DOHH2 (cell line): ENCODE results near the gene METTL24.
"Not testable (repeated sequence)": the region's sequence is repeated elsewhere in the genome, so short reads cannot be mapped to it uniquely, and the experiment has no call there.

Experiments used
- H3F3A ChIP-seq: fragments of 200-600 bp; sonication (generic), shearing (Covaris generic); 2 replicates; pipeline ENCODE4 v1.6.0; 2016; ENCODE audit warnings: antibody characterized with exemption, mild to moderate bottlenecking; ENCODE audit not compliant: control insufficient read depth, insufficient read depth
- H3K27ac ChIP-seq: fragments of 200-600 bp; sonication (generic); 2 replicates; pipeline ENCODE4 v1.5.1; 2014; ENCODE audit warnings: low read depth, mild to moderate bottlenecking, low read length, moderate library complexity
- H3K27me3 ChIP-seq: fragments of 200-600 bp; sonication (generic); 2 replicates; pipeline ENCODE4 v1.6.1; 2014; ENCODE audit warnings: mild to moderate bottlenecking, low read length, mixed read lengths; ENCODE audit not compliant: control insufficient read depth
- H3K36me3 ChIP-seq: fragments of 200-600 bp; sonication (generic); 2 replicates; pipeline ENCODE4 v1.6.1; 2014; ENCODE audit warnings: mild to moderate bottlenecking, low read length, moderate library complexity, mixed read lengths; ENCODE audit not compliant: control insufficient read depth
- H3K4me1 ChIP-seq: fragments of 200-600 bp; sonication (generic); 2 replicates; pipeline ENCODE4 v1.6.1; 2014; ENCODE audit warnings: mild to moderate bottlenecking, low read length, mixed read lengths; ENCODE audit not compliant: control insufficient read depth
- H3K4me2 ChIP-seq: fragments of 200-600 bp; sonication (generic); 2 replicates; pipeline ENCODE4 v1.6.0; 2014; ENCODE audit warnings: mild to moderate bottlenecking, low read length, moderate library complexity
- H3K4me3 ChIP-seq: fragments of 200-600 bp; sonication (generic); 2 replicates; pipeline ENCODE4 v1.5.1; 2014; ENCODE audit warnings: mild to moderate bottlenecking, low read length, mixed read lengths
- H3K79me2 ChIP-seq: fragments of 200-600 bp; sonication (generic); 2 replicates; pipeline ENCODE4 v1.6.1; 2014; ENCODE audit warnings: mild to moderate bottlenecking, low read length, mixed read lengths; ENCODE audit not compliant: control insufficient read depth
- H3K9me2 ChIP-seq: fragments of 200-600 bp; sonication (generic); replicated peaks from 2 replicates; pipeline ENCODE4 v1.6.1; 2014; ENCODE audit warnings: mild to moderate bottlenecking, low read length, mixed read lengths; ENCODE audit not compliant: control insufficient read depth
- H3K9me3 ChIP-seq: fragments of 200-600 bp; sonication (generic); 2 replicates; pipeline ENCODE4 v1.6.1; 2014; ENCODE audit warnings: antibody characterized with exemption, low read length, mixed read lengths; ENCODE audit not compliant: control insufficient read depth, insufficient read depth
- H4K20me1 ChIP-seq: fragments of 200-600 bp; sonication (generic); 2 replicates; pipeline ENCODE4 v1.6.0; 2014; ENCODE audit warnings: low read depth, mild to moderate bottlenecking, antibody characterized with exemption, low read length, moderate library complexity; ENCODE audit not compliant: control insufficient read depth, insufficient read depth
- CTCF ChIP-seq: fragments of 200-600 bp; sonication (generic); IDR thresholded peaks from one replicate; pipeline ENCODE4 v1.5.1; 2014; ENCODE audit warnings: antibody characterized with exemption, mild to moderate bottlenecking, low read depth, low read length; ENCODE audit not compliant: poor library complexity, severe bottlenecking
- EZH2phosphoT487 ChIP-seq: fragments of 200-600 bp; sonication (generic); IDR thresholded peaks from 2 replicates; pipeline ENCODE4 v1.6.1; 2017; ENCODE audit warnings: borderline replicate concordance, mild to moderate bottlenecking, antibody characterized with exemption, low read length, moderate library complexity, mixed read lengths

The METTL24 gene

GRCh38 chr6:110283657-110284056, 74.5 kb downstream of the METTL24 start:
- H3K9me2 ChIP-seq, result no peaks in the 10 kb centered on the region
- H3K27ac ChIP-seq, result no peak overlapping the region
- H3F3A ChIP-seq, result no peaks in the 10 kb centered on the region
- no peaks in the 10 kb centered on the region for H3K36me3 ChIP-seq
- no peaks in the 10 kb centered on the region for H4K20me1 ChIP-seq
- H3K9me3 ChIP-seq, result no peaks in the 10 kb centered on the region
- H3K79me2 ChIP-seq, result no peaks in the 10 kb centered on the region
- H3K27me3 ChIP-seq, result no peaks in the 10 kb centered on the region
- no peak overlapping the region for H3K4me2 ChIP-seq
- H3K4me1 ChIP-seq, result no peaks in the 10 kb centered on the region
- H3K4me3 ChIP-seq, result no peak overlapping the region
- TF ChIP-seq CTCF, result no peak
- TF ChIP-seq EZH2phosphoT487, result no peak

DNA sequence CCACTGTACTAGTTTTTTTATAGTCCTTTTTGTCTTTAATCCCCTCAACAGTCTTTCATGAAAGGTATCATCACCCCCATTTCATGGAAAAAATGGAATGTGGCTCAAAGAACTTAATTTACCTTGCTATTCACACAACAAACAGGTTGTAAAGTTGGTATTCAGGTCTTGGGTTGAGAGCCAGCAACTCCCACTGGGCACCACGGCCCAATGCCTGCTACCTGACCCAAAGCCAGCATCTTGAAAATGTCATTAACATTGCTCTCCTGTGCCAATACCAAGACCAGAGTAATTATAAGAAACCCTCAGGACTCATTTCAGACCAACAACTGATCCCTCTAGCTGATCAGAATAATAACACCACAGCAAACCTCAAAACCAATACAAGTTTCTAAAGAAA, 75.7 kb downstream of the METTL24 start:
- Histone ChIP-seq H3K4me2 (no peak overlapping the region), H3K27me3 (no peaks in the 10 kb centered on the region), H3K9me2 (no peaks in the 10 kb centered on the region), H3K4me1 (no peaks in the 10 kb centered on the region), H3K36me3 (no peaks in the 10 kb centered on the region), H3K79me2 (no peaks in the 10 kb centered on the region), H3K27ac (no peak overlapping the region), H4K20me1 (no peaks in the 10 kb centered on the region), H3K4me3 (no peak overlapping the region), H3F3A (no peaks in the 10 kb centered on the region), H3K9me3 (no peaks in the 10 kb centered on the region)
- TF ChIP-seq CTCF (no peak), EZH2phosphoT487 (no peak)

GRCh38 chr6:110277100-110277665, 81.0 kb downstream of the METTL24 start:
- H3K9me3 ChIP-seq, result no peaks in the 10 kb centered on the region

GRCh38 chr6:110272781-110273180, 85.4 kb downstream of the METTL24 start:
- not testable (repeated sequence) for H3K79me2 ChIP-seq, H4K20me1 ChIP-seq, H3K9me3 ChIP-seq, H3K4me3 ChIP-seq, H3K4me1 ChIP-seq, H3K36me3 ChIP-seq, H3F3A ChIP-seq, H3K9me2 ChIP-seq, H3K27me3 ChIP-seq, H3K27ac ChIP-seq, H3K4me2 ChIP-seq

More at GRCh38 chr6:110277100-110277665, 81.0 kb downstream of the METTL24 start:
- no peak for TF ChIP-seq EZH2phosphoT487
- no peak for TF ChIP-seq CTCF
- no peak overlapping the region for H3K27ac ChIP-seq
- no peak overlapping the region for H3K4me3 ChIP-seq
- no peaks in the 10 kb centered on the region for H3K27me3 ChIP-seq
- no peaks in the 10 kb centered on the region for H3K9me2 ChIP-seq
- no peak overlapping the region for H3K4me2 ChIP-seq
- H3F3A ChIP-seq, result no peaks in the 10 kb centered on the region
- no peaks in the 10 kb centered on the region for H3K79me2 ChIP-seq
- no peaks in the 10 kb centered on the region for H4K20me1 ChIP-seq
- H3K36me3 ChIP-seq, result no peaks in the 10 kb centered on the region
- no peaks in the 10 kb centered on the region for H3K4me1 ChIP-seq
